ENCODE measurements around the gene SGCA.

SGCA gene

GRCh38 chr17:50185631-50186471 is 20.0 kb downstream of the SGCA start:
- H3K4me3 Mint-ChIP-seq = no peak overlapping the region
- H3K9me3 Mint-ChIP-seq = no peaks in the 10 kb centered on the region
- H3K4me1 Mint-ChIP-seq (ENCODE audit: low read depth) = peaks cover 15% of the 10 kb centered on the region
- no peaks in the 10 kb centered on the region for H3K36me3 Mint-ChIP-seq (ENCODE audit: low read depth)
- no peaks in the 10 kb centered on the region for H3K27me3 Mint-ChIP-seq
- DNase-seq = no peak
- H3K27ac Mint-ChIP-seq = no peak overlapping the region

DNA sequence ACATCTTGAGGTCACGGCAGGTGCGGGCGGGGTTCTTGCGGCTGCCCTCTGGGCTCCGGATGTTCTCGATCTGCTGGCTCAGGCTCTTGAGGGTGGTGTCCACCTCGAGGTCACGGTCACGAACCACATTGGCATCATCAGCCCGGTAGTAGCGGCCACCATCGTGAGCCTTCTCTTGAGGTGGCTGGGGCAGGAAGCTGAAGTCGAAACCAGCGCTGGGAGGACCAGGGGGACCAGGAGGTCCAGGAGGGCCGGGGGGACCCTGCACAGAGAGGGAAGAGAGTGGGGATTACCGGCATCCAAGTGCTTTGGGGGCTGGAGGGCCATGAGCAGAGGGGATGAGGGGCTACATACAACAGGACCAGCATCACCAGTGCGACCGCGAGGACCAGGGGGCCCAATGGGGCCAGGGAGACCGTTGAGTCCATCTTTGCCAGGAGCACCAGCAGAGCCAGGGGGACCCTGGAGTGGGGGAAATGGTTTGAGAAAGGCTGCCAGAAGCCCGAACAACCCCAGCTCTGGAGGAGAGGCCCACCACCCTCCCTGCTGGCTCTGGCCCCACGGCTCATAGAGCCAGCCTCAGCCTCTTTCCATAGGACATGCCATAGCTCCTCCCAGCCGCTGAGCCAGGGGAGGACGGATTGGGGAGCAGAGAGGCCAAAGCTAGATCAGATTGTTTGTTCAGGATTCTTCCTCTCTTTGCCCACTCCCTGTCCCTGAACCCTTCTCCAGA is 21.0 kb downstream of the SGCA start:
- DNase-seq = no peak
- Mint-ChIP-seq H3K27ac (no peak overlapping the region), H3K27me3 (no peaks in the 10 kb centered on the region), H3K4me3 (no peak overlapping the region), H3K9me3 (no peaks in the 10 kb centered on the region), H3K4me1 (ENCODE audit: low read depth) (peaks cover 15% of the 10 kb centered on the region), H3K36me3 (ENCODE audit: low read depth) (no peaks in the 10 kb centered on the region)

DNA sequence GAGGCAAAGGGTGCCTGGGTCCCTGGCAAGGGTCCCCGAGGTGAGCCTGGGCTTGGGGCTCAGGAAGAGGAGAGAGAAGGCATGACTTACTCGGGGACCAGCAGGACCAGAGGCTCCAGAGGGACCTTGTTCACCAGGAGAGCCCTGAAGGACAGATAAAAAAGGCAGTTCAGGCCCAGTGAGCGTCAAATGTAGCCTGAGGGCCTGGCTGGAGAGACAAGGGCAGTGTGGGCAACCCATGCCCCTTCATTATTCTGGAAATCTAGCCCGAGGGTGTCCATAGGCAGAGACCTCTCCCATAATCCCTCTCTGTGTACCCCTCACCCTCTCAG is 21.6 kb downstream of the SGCA start:
- Mint-ChIP-seq H3K4me3 (no peak overlapping the region), H3K9me3 (no peaks in the 10 kb centered on the region), H3K4me1 (ENCODE audit: low read depth) (peaks cover 15% of the 10 kb centered on the region), H3K27ac (no peak overlapping the region), H3K27me3 (no peaks in the 10 kb centered on the region), H3K36me3 (ENCODE audit: low read depth) (no peaks in the 10 kb centered on the region)
- no peak for DNase-seq

DNA sequence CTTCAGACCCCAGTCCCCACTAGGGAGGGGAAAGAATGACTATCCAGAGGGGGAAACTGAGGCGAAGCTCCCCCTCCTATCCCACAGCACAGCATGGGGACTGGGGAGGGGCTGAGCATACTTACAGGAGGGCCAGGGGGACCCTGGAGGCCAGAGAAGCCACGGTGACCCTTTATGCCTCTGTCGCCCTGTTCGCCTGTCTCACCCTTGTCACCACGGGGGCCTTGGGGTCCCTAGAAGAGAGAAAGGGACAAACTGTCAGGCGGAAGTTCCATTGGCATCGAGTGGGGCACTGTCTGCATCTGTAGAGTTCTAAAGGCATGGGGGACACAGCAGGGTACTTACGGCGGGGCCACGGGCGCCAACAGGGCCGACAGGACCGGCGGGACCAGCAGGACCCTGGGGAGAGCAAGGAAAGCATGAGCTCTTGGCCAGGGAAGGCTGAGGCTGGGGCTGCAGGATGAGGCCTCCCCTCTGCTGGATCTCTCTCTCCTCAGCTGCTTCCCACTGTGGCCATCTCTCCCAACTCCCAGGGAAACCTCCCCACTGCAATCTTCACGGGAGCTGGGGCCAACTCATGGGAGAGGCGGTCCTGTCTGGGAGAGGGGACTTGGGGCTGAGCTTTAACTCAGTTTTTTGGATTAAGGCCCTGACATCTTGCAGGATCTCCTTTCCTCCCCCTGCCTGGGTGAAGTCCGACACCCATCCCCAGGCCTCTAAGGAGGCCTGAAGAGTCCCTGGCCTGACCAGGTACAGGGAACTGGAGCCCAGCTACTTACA is 22.1 kb downstream of the SGCA start:
- H3K27me3 Mint-ChIP-seq = no peaks in the 10 kb centered on the region
- H3K27ac Mint-ChIP-seq = no peak overlapping the region
- no peaks in the 10 kb centered on the region for H3K36me3 Mint-ChIP-seq (ENCODE audit: low read depth)
- H3K4me3 Mint-ChIP-seq = no peak overlapping the region
- H3K4me1 Mint-ChIP-seq (ENCODE audit: low read depth) = peaks cover 13% of the 10 kb centered on the region
- DNase-seq = no peak
- H3K9me3 Mint-ChIP-seq = no peaks in the 10 kb centered on the region

DNA sequence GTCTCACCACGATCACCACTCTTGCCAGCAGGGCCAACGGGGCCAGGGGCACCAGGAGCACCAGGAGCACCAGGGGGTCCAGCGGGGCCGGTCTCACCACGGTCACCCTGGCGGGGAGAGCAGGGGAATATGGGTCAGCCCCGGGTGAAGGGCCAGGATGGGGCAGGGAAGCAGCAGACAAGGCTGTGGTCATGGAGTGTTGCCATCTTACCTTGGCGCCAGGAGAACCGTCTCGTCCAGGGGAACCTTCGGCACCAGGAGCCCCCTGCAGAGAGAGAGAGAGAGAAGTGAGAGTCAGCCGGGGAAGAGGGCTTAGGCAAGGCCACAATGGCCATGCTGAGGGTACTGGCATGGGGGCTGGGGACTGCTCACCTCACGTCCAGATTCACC is 22.7 kb downstream of the SGCA start:
- H3K27ac Mint-ChIP-seq = no peak overlapping the region
- no peaks in the 10 kb centered on the region for H3K9me3 Mint-ChIP-seq
- no peak for DNase-seq
- H3K27me3 Mint-ChIP-seq = no peaks in the 10 kb centered on the region
- H3K4me3 Mint-ChIP-seq = no peak overlapping the region
- peaks cover 10% of the 10 kb centered on the region for H3K4me1 Mint-ChIP-seq (ENCODE audit: low read depth)
- no peaks in the 10 kb centered on the region for H3K36me3 Mint-ChIP-seq (ENCODE audit: low read depth)

DNA sequence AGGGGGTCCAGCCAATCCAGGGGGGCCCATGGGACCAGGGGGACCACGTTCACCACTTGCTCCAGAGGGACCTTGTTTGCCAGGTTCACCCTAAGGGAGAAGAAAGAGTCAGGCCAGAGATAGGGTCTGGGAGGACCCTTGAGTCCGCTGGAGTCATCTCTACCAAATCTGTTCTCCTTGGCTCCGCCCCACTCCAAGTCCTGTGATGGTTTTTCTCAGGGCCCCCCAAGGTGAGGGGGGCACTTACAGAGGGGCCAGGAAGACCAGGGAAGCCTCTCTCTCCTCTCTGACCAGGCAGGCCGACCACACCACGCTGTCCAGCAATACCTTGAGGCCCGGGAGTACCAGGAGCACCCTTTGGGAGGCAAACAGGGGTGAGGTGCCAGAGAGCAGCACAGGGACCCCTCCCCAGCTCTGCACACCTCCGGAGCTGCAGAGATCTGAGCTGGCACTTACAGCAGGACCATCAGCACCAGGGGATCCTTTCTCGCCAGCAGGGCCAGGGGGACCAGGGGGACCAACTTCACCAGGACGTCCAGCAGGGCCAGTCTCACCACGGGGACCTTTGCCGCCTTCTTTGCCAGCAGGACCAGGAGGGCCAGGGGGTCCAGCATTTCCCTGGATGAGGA is 23.2 kb downstream of the SGCA start:
- Mint-ChIP-seq H3K9me3 (no peaks in the 10 kb centered on the region), H3K27me3 (no peaks in the 10 kb centered on the region), H3K4me3 (no peak overlapping the region), H3K4me1 (ENCODE audit: low read depth) (peaks cover 5% of the 10 kb centered on the region), H3K27ac (no peak overlapping the region), H3K36me3 (ENCODE audit: low read depth) (no peaks in the 10 kb centered on the region)
- DNase-seq = no peak

GRCh38 chr17:50189550-50190292 is 23.9 kb downstream of the SGCA start:
- DNase-seq = no peak
- Mint-ChIP-seq H3K9me3 (no peaks in the 10 kb centered on the region), H3K27me3 (peaks cover 2% of the 10 kb centered on the region), H3K36me3 (ENCODE audit: low read depth) (no peaks in the 10 kb centered on the region), H3K4me3 (no peak overlapping the region), H3K4me1 (ENCODE audit: low read depth) (peaks cover under 1% of the 10 kb centered on the region), H3K27ac (no peak overlapping the region)

DNA sequence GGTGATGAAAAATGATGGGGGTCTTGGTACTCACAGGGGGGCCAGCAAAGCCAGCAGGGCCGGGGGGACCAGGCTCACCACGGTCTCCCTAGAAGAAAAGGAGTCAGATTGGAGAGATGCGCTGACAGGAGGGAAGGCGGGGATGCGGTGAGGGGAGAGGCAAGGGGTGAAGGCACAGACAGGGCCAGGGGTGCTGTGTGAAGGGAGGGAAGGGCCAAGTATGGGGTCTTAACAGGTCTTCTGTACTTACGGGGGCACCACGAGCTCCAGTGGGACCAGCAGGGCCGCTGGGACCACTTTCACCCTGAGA is 24.4 kb downstream of the SGCA start:
- Mint-ChIP-seq H3K27me3 (peaks cover 2% of the 10 kb centered on the region), H3K9me3 (no peaks in the 10 kb centered on the region), H3K36me3 (ENCODE audit: low read depth) (no peaks in the 10 kb centered on the region), H3K27ac (no peak overlapping the region), H3K4me3 (no peak overlapping the region), H3K4me1 (ENCODE audit: low read depth) (no peaks in the 10 kb centered on the region)
- DNase-seq = no peak

GRCh38 chr17:50190603-50191358 is 25.0 kb downstream of the SGCA start:
- H3K27me3 Mint-ChIP-seq = peaks cover 2% of the 10 kb centered on the region
- H3K4me3 Mint-ChIP-seq = no peak overlapping the region
- no peak overlapping the region for H3K27ac Mint-ChIP-seq
- no peaks in the 10 kb centered on the region for H3K9me3 Mint-ChIP-seq
- H3K36me3 Mint-ChIP-seq (ENCODE audit: low read depth) = no peaks in the 10 kb centered on the region
- no peak for DNase-seq
- H3K4me1 Mint-ChIP-seq (ENCODE audit: low read depth) = no peaks in the 10 kb centered on the region

DNA sequence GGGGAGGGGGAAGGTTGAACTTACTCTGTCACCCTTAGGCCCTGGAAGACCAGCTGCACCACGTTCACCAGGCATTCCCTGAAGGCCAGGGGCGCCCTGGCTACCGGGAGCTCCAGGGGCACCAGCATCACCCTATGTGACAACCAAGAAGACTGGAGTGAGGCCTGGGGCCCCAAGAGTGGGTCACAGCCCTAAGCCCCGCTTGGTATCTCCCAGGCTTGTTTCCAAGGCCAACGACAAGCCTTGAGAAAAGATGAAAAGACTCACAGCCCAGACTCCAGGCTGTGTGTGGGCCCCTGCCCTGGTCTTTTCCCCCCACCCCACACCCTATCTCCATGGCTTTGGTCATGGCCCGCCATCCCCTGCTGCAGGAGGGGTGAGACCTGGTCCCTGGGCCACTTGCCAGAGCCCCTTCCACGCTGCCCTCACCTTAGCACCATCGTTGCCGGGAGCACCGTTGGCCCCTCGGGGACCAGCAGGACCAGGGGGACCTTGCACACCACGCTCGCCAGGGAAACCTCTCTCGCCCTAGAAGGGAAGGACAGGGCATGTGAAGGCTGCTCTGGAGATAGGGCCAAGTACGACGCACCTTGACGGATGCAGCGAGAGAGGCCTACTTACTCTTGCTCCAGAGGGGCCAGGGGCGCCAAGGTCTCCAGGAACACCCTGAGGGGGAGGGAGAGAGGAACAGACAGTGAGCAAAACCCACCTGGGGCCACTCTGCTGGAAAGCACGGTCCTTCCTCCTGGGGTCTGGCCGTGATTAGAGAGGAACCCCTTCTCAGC is 25.7 kb downstream of the SGCA start:
- Mint-ChIP-seq H3K4me1 (ENCODE audit: low read depth) (no peaks in the 10 kb centered on the region), H3K27me3 (peaks cover 2% of the 10 kb centered on the region), H3K27ac (no peak overlapping the region), H3K4me3 (no peak overlapping the region), H3K36me3 (ENCODE audit: low read depth) (no peaks in the 10 kb centered on the region), H3K9me3 (no peaks in the 10 kb centered on the region)
- DNase-seq = no peak

DNA sequence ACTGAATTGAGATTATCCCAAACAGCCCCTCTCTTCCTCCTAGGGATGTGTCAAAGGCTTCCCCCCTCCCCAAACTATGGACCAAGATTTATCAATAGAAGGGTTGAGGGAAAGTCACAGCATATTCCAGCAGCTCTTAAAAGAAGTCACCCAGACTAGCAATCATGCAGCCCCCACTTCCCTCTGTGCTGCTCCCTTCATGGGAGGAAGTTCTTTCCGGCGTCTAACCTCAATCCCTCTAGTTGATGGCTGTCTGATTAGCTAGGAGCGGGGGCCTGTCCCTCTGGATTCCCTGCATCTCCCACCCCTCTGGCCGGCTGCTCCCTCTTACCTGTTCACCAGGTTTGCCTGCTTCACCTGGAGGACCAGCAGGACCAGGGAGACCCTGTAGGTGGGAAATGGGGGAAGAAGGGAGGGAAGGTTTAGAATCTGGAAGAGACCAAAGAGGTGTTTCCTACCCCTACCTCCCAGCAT is 26.4 kb downstream of the SGCA start:
- H3K27me3 Mint-ChIP-seq = peaks cover 2% of the 10 kb centered on the region
- H3K9me3 Mint-ChIP-seq = no peaks in the 10 kb centered on the region
- no peaks in the 10 kb centered on the region for H3K4me1 Mint-ChIP-seq (ENCODE audit: low read depth)
- no peak overlapping the region for H3K4me3 Mint-ChIP-seq
- H3K27ac Mint-ChIP-seq = no peak overlapping the region
- DNase-seq = no peak
- no peaks in the 10 kb centered on the region for H3K36me3 Mint-ChIP-seq (ENCODE audit: low read depth)

- Mint-ChIP-seq H3K36me3 (ENCODE audit: low read depth) (no peaks in the 10 kb centered on the region), H3K27ac (no peak overlapping the region), H3K27me3 (peaks cover 8% of the 10 kb centered on the region), H3K9me3 (no peaks in the 10 kb centered on the region), H3K4me1 (ENCODE audit: low read depth) (no peaks in the 10 kb centered on the region), H3K4me3 (no peak overlapping the region)
- no peak for DNase-seq
Measured at GRCh38 chr17:50192618-50193291, 26.9 kb downstream of the SGCA start.
